GM18502 (cell line): ENCODE measurements around the gene RASSF8.

Source experiments
- ATAC-seq: cut with Tn5 transposase; IDR thresholded peaks from one replicate; pipeline ENCODE4 v1.9.1; 2021; ENCODE audit warnings: mild to moderate bottlenecking; ENCODE audit not compliant: unreplicated experiment, poor library complexity

Gene RASSF8

GRCh38 chr12:26026713-26027112 lies 68.2 kb downstream of the RASSF8 start:
- no peak for ATAC-seq

GRCh38 chr12:26027401-26027800 lies 68.9 kb downstream of the RASSF8 start:
- no peak for ATAC-seq

- ATAC-seq = no peak
Measured at GRCh38 chr12:26028953-26029735, 70.7 kb downstream of the RASSF8 start.

- ATAC-seq = no peak
Measured at GRCh38 chr12:26029736-26030022, 71.2 kb downstream of the RASSF8 start.

GRCh38 chr12:26030371-26030770 lies 71.9 kb downstream of the RASSF8 start:
- no peak for ATAC-seq

- no peak for ATAC-seq
Measured at GRCh38 chr12:26031318-26031717, 72.8 kb downstream of the RASSF8 start.

GRCh38 chr12:26031827-26032226 lies 73.3 kb downstream of the RASSF8 start:
- no peak for ATAC-seq

- no peak for ATAC-seq
Measured at GRCh38 chr12:26032290-26032689, 73.8 kb downstream of the RASSF8 start.

GRCh38 chr12:26032719-26033241 lies 74.3 kb downstream of the RASSF8 start:
- no peak for ATAC-seq

GRCh38 chr12:26034371-26035142 lies 76.1 kb downstream of the RASSF8 start:
- ATAC-seq = no peak

- ATAC-seq = no peak
Measured at GRCh38 chr12:26036877-26037276, 78.4 kb downstream of the RASSF8 start.

GRCh38 chr12:26037615-26038220 lies 79.2 kb downstream of the RASSF8 start:
- ATAC-seq = no peak

GRCh38 chr12:26042645-26043044 lies 84.2 kb downstream of the RASSF8 start:
- ATAC-seq = no peak

- no peak for ATAC-seq
Measured at GRCh38 chr12:26043135-26044006, 84.9 kb downstream of the RASSF8 start.

GRCh38 chr12:26044007-26044394 lies 85.5 kb downstream of the RASSF8 start:
- no peak for ATAC-seq

GRCh38 chr12:26044592-26044991 lies 86.1 kb downstream of the RASSF8 start:
- ATAC-seq = no peak

- ATAC-seq = no peak
Measured at GRCh38 chr12:26046203-26046602, 87.7 kb downstream of the RASSF8 start.

GRCh38 chr12:26046906-26047305 lies 88.4 kb downstream of the RASSF8 start:
- ATAC-seq = no peak

GRCh38 chr12:26047401-26048226 lies 89.1 kb downstream of the RASSF8 start:
- no peak for ATAC-seq
